AG04449 (cell line): Measurements from ENCODE around the gene HOXC5.

Experiments
- CTCF ChIA-PET: fragments of 350-600 bp; formaldehyde crosslinking; extraction: SDS; loops from one replicate; lab custom pipeline; 2021; ENCODE audit warnings: antibody characterized with exemption; lab: Yijun Ruan, JAX
- POLR2A ChIA-PET: fragments of 400-600, 350-600 bp; formaldehyde crosslinking; extraction: SDS; loops from one replicate; lab custom pipeline; 2020; ENCODE audit warnings: antibody characterized with exemption, inconsistent platforms; lab: Yijun Ruan, JAX
- DNase-seq: peaks from one replicate; pipeline ENCODE4 v3.0.0-alpha.2; 2010; ENCODE audit warnings: low read depth, low spot score
- H3K4me3 ChIP-seq: 2 replicates; pipeline ENCODE4 v1.5.1; 2011; ENCODE audit warnings: low read depth, mild to moderate bottlenecking, control low read depth, low read length
- TF ChIP-seq, protein P1 (sequence below): IDR thresholded peaks from one replicate; pipeline ENCODE4 v1.5.1; 2011; ENCODE audit warnings: mild to moderate bottlenecking, moderate library complexity, low read length, control low read depth, inconsistent platforms; ENCODE audit not compliant: insufficient read depth; ENCODE audit errors: missing control alignments

The HOXC5 gene

DNA sequence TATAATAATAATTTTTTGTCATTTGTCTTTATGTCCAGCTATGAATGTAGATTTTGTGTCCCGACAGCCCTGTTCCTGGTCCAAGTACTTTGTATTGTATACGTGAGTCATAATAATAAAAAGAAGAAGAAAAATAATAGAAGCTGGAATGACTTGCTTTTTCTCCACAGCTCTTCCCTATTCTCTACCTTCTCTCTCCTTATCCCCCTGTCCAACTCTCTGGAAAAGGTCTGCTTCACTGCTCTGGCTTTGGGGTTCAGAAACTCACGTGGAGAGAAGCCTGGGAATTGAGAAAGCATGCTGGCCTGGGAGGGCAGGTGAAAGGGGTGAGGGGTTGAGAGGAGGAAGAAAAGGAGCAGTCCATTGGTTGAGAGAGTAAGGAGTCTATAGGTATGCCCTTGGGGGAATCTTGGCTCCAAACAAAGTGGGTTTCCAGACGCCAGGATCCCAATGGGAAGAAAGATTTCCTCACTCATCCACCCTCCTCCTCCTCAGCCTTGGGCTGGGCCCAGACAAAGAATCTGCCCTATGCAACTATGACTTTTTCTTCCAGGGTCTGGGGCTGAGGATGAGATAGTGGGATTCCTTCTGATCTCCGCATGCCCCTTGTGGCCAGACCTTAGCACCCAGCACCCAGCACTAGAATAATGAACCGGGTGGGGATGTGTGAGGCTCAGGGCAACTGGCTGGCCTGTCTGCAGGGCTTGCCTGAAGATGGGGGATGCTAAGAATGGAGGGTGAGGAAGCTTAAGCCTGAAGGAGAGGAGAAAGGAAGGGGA lies 20.0 kb upstream of the HOXC5 start:
- peak overlapping the region; percentile 46 for H3K4me3 ChIP-seq
- POLR2A ChIA-PET = interaction anchor here (0.7 to 4.1 kb wide), 8 partner anchors 11 to 253 kb away, joined by 3 to 14 read pairs (median 3); partner anchors contain the start of genes HOXC6 and HOXC9
- CTCF ChIA-PET = interaction anchor here (1.1 to 21.3 kb wide), 10 partner anchors 10 to 244 kb away, joined by 3 to 756 read pairs (median 7); partner anchors contain the start of genes HOXC10, HOXC5 and HOXC6
- TF ChIP-seq, protein P1, sequence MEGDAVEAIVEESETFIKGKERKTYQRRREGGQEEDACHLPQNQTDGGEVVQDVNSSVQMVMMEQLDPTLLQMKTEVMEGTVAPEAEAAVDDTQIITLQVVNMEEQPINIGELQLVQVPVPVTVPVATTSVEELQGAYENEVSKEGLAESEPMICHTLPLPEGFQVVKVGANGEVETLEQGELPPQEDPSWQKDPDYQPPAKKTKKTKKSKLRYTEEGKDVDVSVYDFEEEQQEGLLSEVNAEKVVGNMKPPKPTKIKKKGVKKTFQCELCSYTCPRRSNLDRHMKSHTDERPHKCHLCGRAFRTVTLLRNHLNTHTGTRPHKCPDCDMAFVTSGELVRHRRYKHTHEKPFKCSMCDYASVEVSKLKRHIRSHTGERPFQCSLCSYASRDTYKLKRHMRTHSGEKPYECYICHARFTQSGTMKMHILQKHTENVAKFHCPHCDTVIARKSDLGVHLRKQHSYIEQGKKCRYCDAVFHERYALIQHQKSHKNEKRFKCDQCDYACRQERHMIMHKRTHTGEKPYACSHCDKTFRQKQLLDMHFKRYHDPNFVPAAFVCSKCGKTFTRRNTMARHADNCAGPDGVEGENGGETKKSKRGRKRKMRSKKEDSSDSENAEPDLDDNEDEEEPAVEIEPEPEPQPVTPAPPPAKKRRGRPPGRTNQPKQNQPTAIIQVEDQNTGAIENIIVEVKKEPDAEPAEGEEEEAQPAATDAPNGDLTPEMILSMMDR = peak; percentile 25
- DNase-seq = no peak

DNA sequence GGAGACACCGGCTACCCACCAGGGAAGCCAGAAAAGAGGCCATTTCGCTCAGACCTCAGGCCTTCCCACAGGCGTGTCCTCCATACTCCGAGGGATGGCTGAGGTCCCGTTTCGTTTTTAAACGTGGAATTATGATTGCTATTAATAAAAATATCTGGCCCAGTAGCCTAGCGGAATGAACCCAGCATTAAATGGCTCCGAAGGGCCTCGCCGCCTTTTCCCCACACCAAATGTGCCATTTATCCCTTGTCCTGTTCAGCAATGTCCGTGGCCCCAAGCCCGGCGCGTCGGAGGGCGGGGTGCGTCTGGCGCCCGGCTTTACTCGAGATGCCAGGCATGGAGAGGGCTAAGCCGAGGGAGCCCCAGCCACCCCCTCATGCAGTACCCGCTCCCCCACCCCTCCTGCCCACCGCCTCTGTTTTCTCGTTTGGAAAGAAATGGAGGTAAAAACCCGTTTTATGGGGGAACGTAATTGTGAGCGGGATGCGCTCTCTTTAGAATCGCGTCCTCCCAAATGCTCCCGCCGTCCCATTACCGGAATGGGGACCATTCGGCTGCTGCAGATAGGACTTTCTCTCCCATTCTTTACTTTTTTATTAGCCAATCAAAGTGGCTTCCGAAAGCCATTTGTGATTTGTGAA lies 18.4 kb upstream of the HOXC5 start:
- ChIA-PET POLR2A (interaction anchor here (0.6 to 4.1 kb wide), 5 partner anchors 9 to 29 kb away, joined by 3 to 14 read pairs (median 3); partner anchors contain the start of genes HOXC10 and HOXC6), CTCF (interaction anchor here (0.7 to 21.3 kb wide), 11 partner anchors 7 to 200 kb away, joined by 3 to 756 read pairs (median 14); partner anchors contain the start of genes HOXC10, HOXC5, HOXC6 and HOXC8)
- DNase-seq = no peak
- TF ChIP-seq, protein P1 = no peak
- H3K4me3 ChIP-seq = peak overlapping the region; percentile 52

DNA sequence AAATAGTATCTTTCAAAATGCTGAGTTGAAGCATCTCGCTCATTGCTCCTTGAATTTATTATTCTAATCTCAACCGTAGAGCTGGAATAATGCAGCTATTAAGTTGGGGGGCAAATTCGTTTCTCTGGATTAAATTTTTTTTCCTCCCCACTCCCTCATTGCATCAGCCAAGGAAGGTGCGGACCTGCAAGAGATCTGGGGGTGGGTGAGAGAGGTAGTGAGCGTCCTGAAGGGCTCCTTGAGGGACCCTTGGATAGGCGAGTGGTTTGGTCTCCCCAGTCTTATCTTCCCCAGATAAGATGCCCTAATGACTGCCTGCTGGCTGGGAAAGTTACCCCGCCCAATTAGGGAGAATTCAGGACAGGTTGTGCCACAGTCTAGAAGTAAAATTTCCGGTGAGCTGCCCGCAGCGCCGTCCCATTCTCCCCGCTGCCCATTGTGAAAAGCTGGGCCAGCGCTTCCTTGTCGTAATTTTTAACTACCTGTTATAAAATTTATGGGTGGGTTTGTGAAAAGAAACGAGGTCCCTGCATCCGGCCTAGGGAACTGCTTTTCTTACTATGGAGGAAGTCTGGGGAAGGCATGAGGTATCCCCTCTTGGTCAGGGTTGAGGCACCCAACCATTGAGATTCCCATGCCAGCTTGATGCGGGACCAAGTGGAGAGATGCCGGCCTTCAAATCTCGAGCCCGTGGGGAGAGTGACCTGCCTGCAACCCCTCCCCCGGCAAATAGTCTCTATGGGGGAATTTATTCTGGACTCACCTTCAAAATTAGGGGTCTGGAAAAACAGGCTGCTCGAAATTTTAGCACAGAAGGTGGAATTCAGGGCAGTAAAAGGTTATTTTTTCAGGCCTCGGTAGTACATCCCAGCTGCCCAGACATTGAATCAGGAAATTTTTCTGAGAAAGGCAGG lies 17.6 kb upstream of the HOXC5 start:
- TF ChIP-seq, protein P1 = no peak
- H3K4me3 ChIP-seq = peak overlapping the region; percentile 88
- CTCF ChIA-PET = interaction anchor here (0.5 to 21.3 kb wide), 10 partner anchors 8 to 192 kb away, joined by 3 to 385 read pairs (median 8); partner anchors contain the start of genes HOXC5, HOXC6 and HOXC8
- no peak for DNase-seq
- POLR2A ChIA-PET = interaction anchor here (0.5 to 4.1 kb wide), 6 partner anchors 12 to 355 kb away, joined by 3 to 34 read pairs (median 10); partner anchors contain the start of genes HOXC5 and HOXC6

DNA sequence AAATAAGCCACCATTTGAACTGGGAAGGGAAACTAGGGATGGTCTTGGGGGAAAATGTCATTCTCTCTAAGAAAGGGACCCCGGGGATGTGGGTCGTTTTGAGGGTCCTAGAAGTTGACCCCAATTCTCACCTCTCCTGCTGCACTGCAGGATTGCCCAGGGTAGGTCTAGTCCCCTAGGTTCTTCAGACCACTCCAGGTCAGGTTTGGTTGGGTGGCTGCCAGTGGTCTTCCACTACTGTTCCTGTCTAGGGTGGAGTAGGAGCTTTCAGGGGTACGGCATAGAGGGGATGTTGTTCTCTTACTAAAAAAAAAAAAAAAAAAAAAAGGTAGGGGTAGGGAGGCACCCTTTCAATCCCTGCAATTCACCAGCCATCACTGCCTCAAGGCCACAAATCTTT lies 16.8 kb upstream of the HOXC5 start:
- TF ChIP-seq, protein P1 = no peak
- ChIA-PET POLR2A (interaction anchor here (0.6 to 2.8 kb wide), 9 partner anchors 8 to 263 kb away, joined by 3 to 53 read pairs (median 10); partner anchors contain the start of genes HOXC10, HOXC5, HOXC6 and HOXC8), CTCF (interaction anchor here (0.6 to 21.3 kb wide), 15 partner anchors 8 to 354 kb away, joined by 3 to 385 read pairs (median 6); partner anchors contain the start of genes HOXC10, HOXC5, HOXC6 and HOXC8)
- no peak for DNase-seq
- peak overlapping the region; percentile 88 for H3K4me3 ChIP-seq

DNA sequence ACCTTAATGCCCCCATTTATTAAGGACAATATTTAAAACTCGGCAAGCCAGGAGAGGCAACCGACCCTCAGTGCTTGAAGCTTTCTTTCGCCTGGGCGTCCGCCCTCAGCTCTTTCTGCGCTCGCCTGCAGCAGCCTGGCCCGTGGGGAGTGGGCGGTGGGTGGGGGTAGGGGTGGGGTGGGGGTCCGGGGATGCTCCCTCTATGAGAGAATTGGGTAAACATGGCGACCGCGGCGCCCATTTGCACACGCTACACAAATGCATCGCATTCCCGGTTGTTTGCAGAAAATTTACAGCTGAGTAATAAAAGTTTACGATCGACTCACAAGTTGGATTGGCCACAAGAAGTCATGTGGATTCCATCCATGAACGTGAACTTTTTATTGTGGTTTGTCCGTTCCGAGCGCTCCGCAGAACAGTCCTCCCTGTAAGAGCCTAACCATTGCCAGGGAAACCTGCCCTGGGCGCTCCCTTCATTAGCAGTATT lies 16.3 kb upstream of the HOXC5 start:
- POLR2A ChIA-PET = interaction anchor here (0.5 to 2.8 kb wide), 14 partner anchors 9 to 455 kb away, joined by 3 to 53 read pairs (median 4); partner anchors contain the start of genes HOXC10, HOXC5, HOXC6 and HOXC8
- peak; percentile 86 for DNase-seq
- TF ChIP-seq, protein P1 = no peak
- CTCF ChIA-PET = interaction anchor here (0.6 to 21.3 kb wide), 15 partner anchors 9 to 354 kb away, joined by 3 to 385 read pairs (median 6); partner anchors contain the start of genes HOXC10, HOXC5, HOXC6 and HOXC8
- peak overlapping the region; percentile 88 for H3K4me3 ChIP-seq
